Stimulated activated effector memory CD8-positive, alpha-beta T cell treated with anti-CD3 and anti-CD28 coated beads, Interleukin-12 subunit alpha, Interleukin-12 subunit beta, amount 100 ng/mL, for 72 hours (primary cell): ENCODE measurements around the gene ENG.
"Not testable (repeated sequence)": the region's sequence is repeated elsewhere in the genome, so short reads cannot be mapped to it uniquely, and the experiment has no call there.

Experiments used
- ATAC-seq: fragments of 150-1000 bp; cut with Tn5 transposase; 2 replicates; pipeline ENCODE4 v1.10.0; 2021
- DNase-seq, 2 donors: peaks; one replicate each; pipeline ENCODE4 v3.0.0; 2021 to 2022; ENCODE audit warnings: low spot score in 2 of 2
- H3K27ac Mint-ChIP-seq: one replicate; pipeline ENCODE4 v1.8.0; 2022; ENCODE audit warnings: mild to moderate bottlenecking, mixed read lengths
- H3K36me3 Mint-ChIP-seq: one replicate; pipeline ENCODE4 v1.8.0; 2022; ENCODE audit warnings: mild to moderate bottlenecking, mixed read lengths
- H3K4me1 Mint-ChIP-seq: one replicate; pipeline ENCODE4 v1.8.0; 2022; ENCODE audit warnings: mixed read lengths
- H3K4me3 Mint-ChIP-seq: one replicate; pipeline ENCODE4 v1.8.0; 2022; ENCODE audit warnings: mild to moderate bottlenecking, mixed read lengths
- H3K9me3 Mint-ChIP-seq: one replicate; pipeline ENCODE4 v1.8.0; 2022; ENCODE audit warnings: mixed read lengths

ENG gene

GRCh38 chr9:127884976-127885490 lies 30.6 kb upstream of the ENG start:
- ATAC-seq, result no peak
- no peak for DNase-seq
- Mint-ChIP-seq H3K9me3 (no peaks in the 10 kb centered on the region), H3K36me3 (peaks cover 83% of the 10 kb centered on the region), H3K27ac (peak overlapping the region; percentile 81), H3K4me1 (peaks cover 43% of the 10 kb centered on the region), H3K4me3 (no peak overlapping the region)

- H3K27ac Mint-ChIP-seq, result peak overlapping the region; percentile 81
- peaks cover 43% of the 10 kb centered on the region for H3K4me1 Mint-ChIP-seq
- H3K4me3 Mint-ChIP-seq, result no peak overlapping the region
- no peak for DNase-seq
- no peak for ATAC-seq
- peaks cover 77% of the 10 kb centered on the region for H3K36me3 Mint-ChIP-seq
- no peaks in the 10 kb centered on the region for H3K9me3 Mint-ChIP-seq
Observed at GRCh38 chr9:127884427-127884911, 30.0 kb upstream of the ENG start.

GRCh38 chr9:127883959-127884358 lies 29.5 kb upstream of the ENG start:
- peaks cover 76% of the 10 kb centered on the region for H3K36me3 Mint-ChIP-seq
- H3K27ac Mint-ChIP-seq, result peak overlapping the region; percentile 81
- DNase-seq (no peak), ATAC-seq (no peak)
- no peak overlapping the region for H3K4me3 Mint-ChIP-seq
- peaks cover 43% of the 10 kb centered on the region for H3K4me1 Mint-ChIP-seq
- H3K9me3 Mint-ChIP-seq, result no peaks in the 10 kb centered on the region

GRCh38 chr9:127881715-127882114 lies 27.3 kb upstream of the ENG start:
- ATAC-seq, H3K4me3 Mint-ChIP-seq, DNase-seq, H3K9me3 Mint-ChIP-seq, H3K27ac Mint-ChIP-seq: not testable (repeated sequence)
- Mint-ChIP-seq H3K4me1 (peaks cover 44% of the 10 kb centered on the region), H3K36me3 (peaks cover 55% of the 10 kb centered on the region)

GRCh38 chr9:127880143-127880542 lies 25.7 kb upstream of the ENG start:
- no peaks in the 10 kb centered on the region for H3K9me3 Mint-ChIP-seq
- no peak overlapping the region for H3K27ac Mint-ChIP-seq
- peaks cover 40% of the 10 kb centered on the region for H3K36me3 Mint-ChIP-seq
- no peak for ATAC-seq
- no peak for DNase-seq
- H3K4me1 Mint-ChIP-seq, result peaks cover 29% of the 10 kb centered on the region
- no peak overlapping the region for H3K4me3 Mint-ChIP-seq

- Mint-ChIP-seq H3K27ac (peak overlapping the region; percentile 34), H3K4me3 (no peak overlapping the region), H3K36me3 (peaks cover 26% of the 10 kb centered on the region), H3K4me1 (peaks cover 16% of the 10 kb centered on the region), H3K9me3 (no peaks in the 10 kb centered on the region)
- no peak for DNase-seq
- no peak for ATAC-seq
Observed at GRCh38 chr9:127878652-127879390, 24.4 kb upstream of the ENG start.

- Mint-ChIP-seq H3K27ac (peak overlapping the region; percentile 34), H3K36me3 (peaks cover 19% of the 10 kb centered on the region), H3K4me1 (peaks cover 16% of the 10 kb centered on the region), H3K9me3 (no peaks in the 10 kb centered on the region), H3K4me3 (no peak overlapping the region)
- DNase-seq (no peak), ATAC-seq (no peak)
Observed at GRCh38 chr9:127878001-127878651, 23.7 kb upstream of the ENG start.

GRCh38 chr9:127877566-127877998 lies 23.1 kb upstream of the ENG start, which contains the start of gene AK1:
Gene AK1 (minus strand): TSS chr9:127877675. CDS start chr9:127874617, 3,058 bp downstream.
- DNase-seq, result no peak
- no peak for ATAC-seq
- no peak within 1 kb of the TSS for H3K4me3 Mint-ChIP-seq
- H3K4me1 Mint-ChIP-seq, result peaks cover 11% of the 10 kb centered on the region
- peak within 1 kb of the TSS; percentile 34 for H3K27ac Mint-ChIP-seq
- peaks cover 14% of the 10 kb centered on the region for H3K36me3 Mint-ChIP-seq
- H3K9me3 Mint-ChIP-seq, result no peaks in the 10 kb centered on the region

- ATAC-seq (no peak), DNase-seq (no peak)
- peaks cover 16% of the 10 kb centered on the region for H3K36me3 Mint-ChIP-seq
- H3K9me3 Mint-ChIP-seq, result no peaks in the 10 kb centered on the region
- no peak overlapping the region for H3K4me3 Mint-ChIP-seq
- peaks cover 10% of the 10 kb centered on the region for H3K4me1 Mint-ChIP-seq
- no peak overlapping the region for H3K27ac Mint-ChIP-seq
Observed at GRCh38 chr9:127876764-127877562, 22.5 kb upstream of the ENG start.

- ATAC-seq, result no peak
- H3K27ac Mint-ChIP-seq, result peak overlapping the region; percentile 68
Observed at GRCh38 chr9:127876026-127876763, 21.7 kb upstream of the ENG start.

GRCh38 chr9:127875306-127875966 lies 21.0 kb upstream of the ENG start:
- DNase-seq (no peak), ATAC-seq (no peak)
- H3K36me3 Mint-ChIP-seq, result peaks cover 12% of the 10 kb centered on the region
- H3K4me1 Mint-ChIP-seq, result peaks cover 16% of the 10 kb centered on the region
- H3K4me3 Mint-ChIP-seq, result no peak overlapping the region
- H3K9me3 Mint-ChIP-seq, result no peaks in the 10 kb centered on the region
- H3K27ac Mint-ChIP-seq, result peak overlapping the region; percentile 68

More at GRCh38 chr9:127876026-127876763, 21.7 kb upstream of the ENG start:
- DNase-seq, result no peak
- Mint-ChIP-seq H3K9me3 (no peaks in the 10 kb centered on the region), H3K4me3 (no peak overlapping the region), H3K4me1 (peaks cover 16% of the 10 kb centered on the region), H3K36me3 (peaks cover 17% of the 10 kb centered on the region)

- H3K27ac Mint-ChIP-seq, result peak overlapping the region; percentile 68
- no peak overlapping the region for H3K4me3 Mint-ChIP-seq
- peaks cover 19% of the 10 kb centered on the region for H3K4me1 Mint-ChIP-seq
- no peak for ATAC-seq
- no peaks in the 10 kb centered on the region for H3K9me3 Mint-ChIP-seq
- peaks cover 12% of the 10 kb centered on the region for H3K36me3 Mint-ChIP-seq
- no peak for DNase-seq
Observed at GRCh38 chr9:127874301-127875221, 20.1 kb upstream of the ENG start.

GRCh38 chr9:127873886-127874285 lies 19.4 kb upstream of the ENG start:
- no peak for ATAC-seq
- no peak overlapping the region for H3K4me3 Mint-ChIP-seq
- peaks cover 21% of the 10 kb centered on the region for H3K4me1 Mint-ChIP-seq
- peaks cover 7% of the 10 kb centered on the region for H3K36me3 Mint-ChIP-seq
- no peaks in the 10 kb centered on the region for H3K9me3 Mint-ChIP-seq
- no peak for DNase-seq
- no peak overlapping the region for H3K27ac Mint-ChIP-seq
